ENCODE results near the gene DRC7. TPM values are rescaled to one million over a fixed set of nuclear protein-coding genes. Genes with fewer than 3 reads are reported as not detected.

The DRC7 gene
- total RNA-seq, 1 experiment from 2014 or later, result not detected

- POLR2A ChIA-PET, result interaction anchor here (0.6 kb wide), 1 partner anchor 300 kb away, joined by 3 read pairs; no protein-coding TSS in a partner anchor
- H3K9me3 Mint-ChIP-seq (ENCODE audit: unreplicated experiment), result no peaks in the 10 kb centered on the region
- H3K36me3 Mint-ChIP-seq (ENCODE audit: insufficient read depth, unreplicated experiment), result no peaks in the 10 kb centered on the region
- no TSS peak for BruUV-seq (replicated peaks)
- H3K27me3 Mint-ChIP-seq (ENCODE audit: insufficient read depth, unreplicated experiment), result no peaks in the 10 kb centered on the region
- intact Hi-C loops (cut with micrococcal nuclease), result no loop called here
- H3K27ac Mint-ChIP-seq (ENCODE audit: low read depth, unreplicated experiment), result no peak overlapping the region
- H3K4me3 Mint-ChIP-seq (ENCODE audit: unreplicated experiment), result no peak overlapping the region
- TF ChIP-seq, protein P1, sequence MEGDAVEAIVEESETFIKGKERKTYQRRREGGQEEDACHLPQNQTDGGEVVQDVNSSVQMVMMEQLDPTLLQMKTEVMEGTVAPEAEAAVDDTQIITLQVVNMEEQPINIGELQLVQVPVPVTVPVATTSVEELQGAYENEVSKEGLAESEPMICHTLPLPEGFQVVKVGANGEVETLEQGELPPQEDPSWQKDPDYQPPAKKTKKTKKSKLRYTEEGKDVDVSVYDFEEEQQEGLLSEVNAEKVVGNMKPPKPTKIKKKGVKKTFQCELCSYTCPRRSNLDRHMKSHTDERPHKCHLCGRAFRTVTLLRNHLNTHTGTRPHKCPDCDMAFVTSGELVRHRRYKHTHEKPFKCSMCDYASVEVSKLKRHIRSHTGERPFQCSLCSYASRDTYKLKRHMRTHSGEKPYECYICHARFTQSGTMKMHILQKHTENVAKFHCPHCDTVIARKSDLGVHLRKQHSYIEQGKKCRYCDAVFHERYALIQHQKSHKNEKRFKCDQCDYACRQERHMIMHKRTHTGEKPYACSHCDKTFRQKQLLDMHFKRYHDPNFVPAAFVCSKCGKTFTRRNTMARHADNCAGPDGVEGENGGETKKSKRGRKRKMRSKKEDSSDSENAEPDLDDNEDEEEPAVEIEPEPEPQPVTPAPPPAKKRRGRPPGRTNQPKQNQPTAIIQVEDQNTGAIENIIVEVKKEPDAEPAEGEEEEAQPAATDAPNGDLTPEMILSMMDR (IDR thresholded peaks at IDR 0.05; ENCODE audit: unreplicated experiment), result no peak
- H3K4me1 Mint-ChIP-seq (ENCODE audit: insufficient read depth, unreplicated experiment), result no peaks in the 10 kb centered on the region
- CTCF ChIA-PET, result interaction anchor here (1.0 to 1.2 kb wide), 3 partner anchors 15 to 73 kb away, joined by 4 to 5 read pairs (median 4); no protein-coding TSS in a partner anchor
- DNase-seq (ENCODE audit: unreplicated experiment), result no peak
Measured at GRCh38 chr16:57663917-57664661, 30.5 kb upstream of the DRC7 start.

GRCh38 chr16:57664662-57665025, 30.0 kb upstream of the DRC7 start:
- CTCF ChIA-PET, result interaction anchor here (1.0 to 1.2 kb wide), 3 partner anchors 16 to 74 kb away, joined by 4 to 5 read pairs (median 4); no protein-coding TSS in a partner anchor
- H3K9me3 Mint-ChIP-seq (ENCODE audit: unreplicated experiment), result no peaks in the 10 kb centered on the region
- H3K4me1 Mint-ChIP-seq (ENCODE audit: insufficient read depth, unreplicated experiment), result no peaks in the 10 kb centered on the region

DNA sequence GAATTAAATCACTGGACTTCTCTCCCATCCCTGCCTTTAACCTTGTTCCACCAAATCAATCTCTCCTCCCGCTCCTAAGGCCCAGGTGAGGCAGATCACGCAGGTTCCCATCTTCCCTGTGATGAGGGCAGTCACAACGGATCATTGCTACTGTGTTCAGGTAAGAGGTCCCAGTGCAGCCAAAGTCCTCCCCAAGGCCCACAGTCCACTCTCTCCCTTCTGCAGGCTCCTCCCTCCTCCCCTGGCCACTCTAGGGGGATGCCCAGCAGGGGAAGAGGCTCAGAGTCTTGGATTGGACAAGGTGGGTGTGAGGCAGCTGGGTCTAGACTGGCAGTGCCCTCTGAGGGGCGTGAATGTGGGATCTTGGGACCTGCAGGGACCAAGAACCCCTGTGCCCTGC, 29.1 kb upstream of the DRC7 start:
- Mint-ChIP-seq H3K27ac (ENCODE audit: low read depth, unreplicated experiment) (no peak overlapping the region), H3K4me3 (ENCODE audit: unreplicated experiment) (no peak overlapping the region), H3K27me3 (ENCODE audit: insufficient read depth, unreplicated experiment) (no peaks in the 10 kb centered on the region), H3K4me1 (ENCODE audit: insufficient read depth, unreplicated experiment) (no peaks in the 10 kb centered on the region), H3K9me3 (ENCODE audit: unreplicated experiment) (no peaks in the 10 kb centered on the region), H3K36me3 (ENCODE audit: insufficient read depth, unreplicated experiment) (no peaks in the 10 kb centered on the region)
- no TSS peak for BruUV-seq (replicated peaks)
- TF ChIP-seq, protein P1 (IDR thresholded peaks at IDR 0.05; ENCODE audit: unreplicated experiment), result no peak
- CTCF ChIA-PET, result interaction anchor here (0.8 kb wide), 1 partner anchor 16 kb away, joined by 4 read pairs; no protein-coding TSS in a partner anchor
- no peak for DNase-seq (ENCODE audit: unreplicated experiment)
- intact Hi-C loops (cut with micrococcal nuclease), result no loop called here
- POLR2A ChIA-PET, result interaction anchor here (0.6 kb wide), 1 partner anchor 143 kb away, joined by 3 read pairs; no protein-coding TSS in a partner anchor

More at GRCh38 chr16:57664662-57665025, 30.0 kb upstream of the DRC7 start:
- H3K4me3 Mint-ChIP-seq (ENCODE audit: unreplicated experiment), result no peak overlapping the region
- intact Hi-C loops (cut with micrococcal nuclease), result no loop called here
- H3K27me3 Mint-ChIP-seq (ENCODE audit: insufficient read depth, unreplicated experiment), result no peaks in the 10 kb centered on the region
- no TSS peak for BruUV-seq (replicated peaks)
- TF ChIP-seq, protein P1 (IDR thresholded peaks at IDR 0.05; ENCODE audit: unreplicated experiment), result no peak
- DNase-seq (ENCODE audit: unreplicated experiment), result no peak
- H3K27ac Mint-ChIP-seq (ENCODE audit: low read depth, unreplicated experiment), result no peak overlapping the region
- POLR2A ChIA-PET, result interaction anchor here (0.6 kb wide), 1 partner anchor 299 kb away, joined by 3 read pairs; no protein-coding TSS in a partner anchor
- no peaks in the 10 kb centered on the region for H3K36me3 Mint-ChIP-seq (ENCODE audit: insufficient read depth, unreplicated experiment)

- TF ChIP-seq, protein P1 (IDR thresholded peaks at IDR 0.05; ENCODE audit: unreplicated experiment), result no peak
- BruUV-seq (replicated peaks), result no TSS peak
- no peaks in the 10 kb centered on the region for H3K36me3 Mint-ChIP-seq (ENCODE audit: insufficient read depth, unreplicated experiment)
- H3K4me3 Mint-ChIP-seq (ENCODE audit: unreplicated experiment), result no peak overlapping the region
- H3K9me3 Mint-ChIP-seq (ENCODE audit: unreplicated experiment), result no peaks in the 10 kb centered on the region
- POLR2A ChIA-PET, result interaction anchor here (0.6 kb wide), 1 partner anchor 27 kb away, joined by 3 read pairs; no protein-coding TSS in a partner anchor
- H3K4me1 Mint-ChIP-seq (ENCODE audit: insufficient read depth, unreplicated experiment), result no peaks in the 10 kb centered on the region
- no peaks in the 10 kb centered on the region for H3K27me3 Mint-ChIP-seq (ENCODE audit: insufficient read depth, unreplicated experiment)
- H3K27ac Mint-ChIP-seq (ENCODE audit: low read depth, unreplicated experiment), result no peak overlapping the region
- DNase-seq (ENCODE audit: unreplicated experiment), result no peak
- CTCF ChIA-PET, result interaction anchor here (0.8 kb wide), 1 partner anchor 17 kb away, joined by 4 read pairs; no protein-coding TSS in a partner anchor
- intact Hi-C loops (cut with micrococcal nuclease), result no loop called here
Measured at GRCh38 chr16:57666353-57667047, 28.1 kb upstream of the DRC7 start.

All from MCF 10A (cell line).